HCT116 (cell line): ENCODE data around the gene MRRF.

Experiments
- CEBPB ChIP-seq: IDR thresholded peaks from 2 replicates; pipeline ENCODE4 v1.6.1; 2012; ENCODE audit warnings: low read depth
- CTCF ChIP-seq, 3 experiments: fragments of 200-600 bp in 1 of 3; sonication (generic) in 1 of 3; IDR thresholded peaks in 2 of 3; conservative IDR thresholded peaks in 1 of 3; 2 replicates each; pipeline ENCODE4 v1.5.1; 2012 to 2017; ENCODE audit warnings: low read depth in 2 of 3, low read length in 2 of 3, antibody characterized with exemption in 1 of 3, borderline replicate concordance in 1 of 3, control low read depth in 1 of 3, mild to moderate bottlenecking in 1 of 3, mixed read lengths in 1 of 3, mixed run types in 1 of 3, moderate library complexity in 1 of 3; ENCODE audit not compliant: insufficient read depth in 1 of 3
- ELF1 ChIP-seq: IDR thresholded peaks from 2 replicates; pipeline ENCODE4 v1.6.1; 2012; ENCODE audit warnings: low read depth, borderline replicate concordance
- POLR2A ChIP-seq: IDR thresholded peaks from 2 replicates; pipeline ENCODE4 v1.7.0; 2011; ENCODE audit warnings: borderline replicate concordance; ENCODE audit not compliant: insufficient read depth, insufficient read length; ENCODE audit errors: extremely low read depth
- POLR2AphosphoS5 ChIP-seq: IDR thresholded peaks from 2 replicates; pipeline ENCODE4 v1.6.1; 2011; ENCODE audit warnings: mild to moderate bottlenecking, low read depth, low read length, moderate library complexity
- RAD21 ChIP-seq: IDR thresholded peaks from 2 replicates; pipeline ENCODE4 v1.6.1; 2012; ENCODE audit warnings: low read depth, mild to moderate bottlenecking
- SP1 ChIP-seq: IDR thresholded peaks from 2 replicates; pipeline ENCODE4 v1.6.1; 2012; ENCODE audit warnings: low read depth
- SRF ChIP-seq: IDR thresholded peaks from 2 replicates; pipeline ENCODE4 v1.6.1; 2012; ENCODE audit warnings: low read depth
- ZNF274 ChIP-seq: fragments of 200-500 bp; sonication (Bioruptor generic); IDR thresholded peaks from 2 replicates; pipeline ENCODE4 v1.6.1; 2014; ENCODE audit warnings: mild to moderate bottlenecking, low read depth, low read length, inconsistent platforms
- TF ChIP-seq, protein P1 (sequence below): IDR thresholded peaks from 2 replicates; pipeline ENCODE4 v1.6.1; 2011; ENCODE audit warnings: mild to moderate bottlenecking, low read length, moderate library complexity; ENCODE audit not compliant: insufficient replicate concordance; ENCODE audit errors: extremely low read depth
- TF ChIP-seq, protein P2 (sequence below): IDR thresholded peaks from 2 replicates; pipeline ENCODE4 v1.6.1; 2012

GRCh38 chr9:122256206-122256605 is 8.5 kb upstream of the MRRF start:
- TF ChIP-seq CTCF (IDR thresholded peaks at IDR 0.05 in 2 of 3, conservative IDR thresholded peaks at IDR 0.05 in 1 of 3; ENCODE audit: borderline replicate concordance in 1 of 3, insufficient read depth in 1 of 3, low read depth in 2 of 3, low read length in 2 of 3) (no peak), POLR2A (no peak), ZNF274 (no peak), RAD21 (no peak), ELF1 (no peak), POLR2AphosphoS5 (no peak), CEBPB (no peak), SP1 (no peak), SRF (no peak)
- TF ChIP-seq, protein P1, sequence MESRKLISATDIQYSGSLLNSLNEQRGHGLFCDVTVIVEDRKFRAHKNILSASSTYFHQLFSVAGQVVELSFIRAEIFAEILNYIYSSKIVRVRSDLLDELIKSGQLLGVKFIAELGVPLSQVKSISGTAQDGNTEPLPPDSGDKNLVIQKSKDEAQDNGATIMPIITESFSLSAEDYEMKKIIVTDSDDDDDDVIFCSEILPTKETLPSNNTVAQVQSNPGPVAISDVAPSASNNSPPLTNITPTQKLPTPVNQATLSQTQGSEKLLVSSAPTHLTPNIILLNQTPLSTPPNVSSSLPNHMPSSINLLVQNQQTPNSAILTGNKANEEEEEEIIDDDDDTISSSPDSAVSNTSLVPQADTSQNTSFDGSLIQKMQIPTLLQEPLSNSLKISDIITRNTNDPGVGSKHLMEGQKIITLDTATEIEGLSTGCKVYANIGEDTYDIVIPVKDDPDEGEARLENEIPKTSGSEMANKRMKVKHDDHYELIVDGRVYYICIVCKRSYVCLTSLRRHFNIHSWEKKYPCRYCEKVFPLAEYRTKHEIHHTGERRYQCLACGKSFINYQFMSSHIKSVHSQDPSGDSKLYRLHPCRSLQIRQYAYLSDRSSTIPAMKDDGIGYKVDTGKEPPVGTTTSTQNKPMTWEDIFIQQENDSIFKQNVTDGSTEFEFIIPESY = no peak
- TF ChIP-seq, protein P2, sequence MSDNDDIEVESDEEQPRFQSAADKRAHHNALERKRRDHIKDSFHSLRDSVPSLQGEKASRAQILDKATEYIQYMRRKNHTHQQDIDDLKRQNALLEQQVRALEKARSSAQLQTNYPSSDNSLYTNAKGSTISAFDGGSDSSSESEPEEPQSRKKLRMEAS = no peak
